SK-N-SH treated with all-trans-retinoic acid at 6 μM for 48 hours (cell line): ENCODE data around the gene GPX5.
"Not testable (repeated sequence)": the region's sequence is repeated elsewhere in the genome, so short reads cannot be mapped to it uniquely, and the experiment has no call there.

Experiments used
- PATZ1 ChIP-seq: fragments of 250-450 bp; sonication (Bioruptor Pico); IDR thresholded peaks from 2 replicates; pipeline ENCODE4 v1.8.0; 2020; ENCODE audit warnings: mild to moderate bottlenecking, moderate library complexity, borderline replicate concordance
- RARB ChIP-seq: fragments of 250-450 bp; sonication (Bioruptor Pico); IDR thresholded peaks from 2 replicates; pipeline ENCODE4 v1.8.0; 2021; ENCODE audit warnings: mild to moderate bottlenecking, moderate library complexity
- TCF4 ChIP-seq: fragments of 250-450 bp; sonication (Bioruptor Pico); IDR thresholded peaks from 2 replicates; pipeline ENCODE4 v1.8.0; 2021; ENCODE audit warnings: mild to moderate bottlenecking, moderate library complexity, borderline replicate concordance
- ZFP3 ChIP-seq: fragments of 250-450 bp; sonication (Bioruptor Pico); IDR thresholded peaks from 2 replicates; pipeline ENCODE4 v1.5.0; 2020; ENCODE audit warnings: mild to moderate bottlenecking, moderate library complexity
- ZNF565 ChIP-seq: fragments of 450-650 bp; formaldehyde crosslinking; conservative IDR thresholded peaks from 2 replicates; pipeline ENCODE4 v1.5.0; 2020; ENCODE audit warnings: low read depth, mild to moderate bottlenecking, moderate library complexity
- ZNF8 ChIP-seq: fragments of 450-650 bp; formaldehyde crosslinking; IDR thresholded peaks from 2 replicates; pipeline ENCODE4 v1.5.0; 2020; ENCODE audit warnings: mild to moderate bottlenecking, moderate library complexity

- not testable (repeated sequence) for TF ChIP-seq RARB; PATZ1 (CRISPR knock-in tag); ZNF565; ZNF8 (CRISPR knock-in tag); ZFP3; TCF4 (CRISPR knock-in tag)
Measured at GRCh38 chr6:28502136-28502535, 23.5 kb upstream of the GPX5 start.
